Coronary artery (tissue), 2 donors: ENCODE data around the gene CGB8.

Experiments
- DNase-seq: peaks from one replicate; pipeline ENCODE4 v3.0.0-alpha.2; 2017; ENCODE audit warnings: low spot score
- H3K27ac ChIP-seq, 2 donors: fragments of 200-600 bp; sonication (generic); one replicate each; pipeline ENCODE4 v1.5.1; 2016 to 2019
- H3K4me3 ChIP-seq: fragments of 200-600 bp; sonication (generic); 2 replicates; pipeline ENCODE4 v1.5.1; 2016; ENCODE audit warnings: mild to moderate bottlenecking, moderate library complexity
- TF ChIP-seq, protein P1 (sequence below): fragments of 200-600 bp; sonication (generic); IDR thresholded peaks from one replicate; pipeline ENCODE4 v1.5.1; 2019; ENCODE audit warnings: antibody characterized with exemption

Gene CGB8

DNA sequence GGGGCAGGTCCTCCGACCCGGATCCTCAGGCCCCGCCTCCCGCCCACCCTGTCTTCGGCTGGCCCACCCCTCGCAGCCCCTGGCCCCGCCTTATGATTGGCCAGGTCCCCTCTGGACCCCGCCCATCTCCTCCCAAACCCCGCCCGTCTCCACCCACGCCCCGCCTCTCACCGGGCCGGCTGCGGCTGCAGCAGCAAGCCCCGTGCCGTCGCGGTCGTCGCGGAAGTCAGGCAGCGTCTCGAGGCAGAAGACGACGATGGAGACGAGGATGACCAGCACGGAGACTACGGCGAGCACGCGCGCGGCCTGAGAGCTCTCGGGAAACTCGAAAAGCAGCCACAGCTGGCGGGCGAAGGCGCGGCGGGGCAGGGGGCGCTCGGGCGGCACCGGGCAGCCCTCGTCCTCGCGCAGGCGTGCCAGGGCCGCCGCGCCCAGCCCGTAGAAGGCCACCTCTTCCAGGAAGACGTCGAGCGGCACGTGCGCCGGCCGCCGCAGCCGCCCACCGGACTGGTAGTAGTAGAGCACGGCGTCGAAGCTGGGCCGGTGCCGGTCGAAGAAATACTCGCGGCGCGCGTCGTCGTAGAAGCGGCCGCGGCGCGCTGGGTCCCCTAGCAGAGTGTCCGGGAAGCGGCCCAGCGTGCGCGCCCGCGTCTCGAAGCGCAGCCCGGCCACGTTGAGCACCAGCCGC, 23.1 kb upstream of the CGB8 start:
- Histone ChIP-seq H3K4me3 (peak overlapping the region; percentile 17), H3K27ac (no peak overlapping the region)
- no peak for DNase-seq

DNA sequence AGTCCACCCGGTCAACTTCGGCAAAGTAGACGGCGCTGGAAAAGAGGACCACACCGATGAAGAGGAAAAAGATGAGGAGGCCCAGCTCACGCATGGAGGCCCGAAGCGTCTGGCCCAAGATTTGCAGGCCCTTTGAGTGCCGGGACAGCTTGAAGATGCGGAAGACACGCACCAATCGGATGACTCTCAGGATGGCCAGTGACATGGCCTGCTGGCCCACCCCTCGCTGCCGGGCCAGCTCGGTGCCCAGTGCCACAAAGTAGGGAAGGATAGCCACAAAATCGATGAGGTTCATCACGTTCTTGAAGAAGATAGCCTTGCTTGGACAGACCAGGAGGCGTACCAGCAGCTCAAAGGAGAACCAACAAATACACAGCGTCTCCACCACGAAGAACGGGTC, 21.5 kb upstream of the CGB8 start:
- no peak overlapping the region for H3K4me3 ChIP-seq
- TF ChIP-seq, protein P1, sequence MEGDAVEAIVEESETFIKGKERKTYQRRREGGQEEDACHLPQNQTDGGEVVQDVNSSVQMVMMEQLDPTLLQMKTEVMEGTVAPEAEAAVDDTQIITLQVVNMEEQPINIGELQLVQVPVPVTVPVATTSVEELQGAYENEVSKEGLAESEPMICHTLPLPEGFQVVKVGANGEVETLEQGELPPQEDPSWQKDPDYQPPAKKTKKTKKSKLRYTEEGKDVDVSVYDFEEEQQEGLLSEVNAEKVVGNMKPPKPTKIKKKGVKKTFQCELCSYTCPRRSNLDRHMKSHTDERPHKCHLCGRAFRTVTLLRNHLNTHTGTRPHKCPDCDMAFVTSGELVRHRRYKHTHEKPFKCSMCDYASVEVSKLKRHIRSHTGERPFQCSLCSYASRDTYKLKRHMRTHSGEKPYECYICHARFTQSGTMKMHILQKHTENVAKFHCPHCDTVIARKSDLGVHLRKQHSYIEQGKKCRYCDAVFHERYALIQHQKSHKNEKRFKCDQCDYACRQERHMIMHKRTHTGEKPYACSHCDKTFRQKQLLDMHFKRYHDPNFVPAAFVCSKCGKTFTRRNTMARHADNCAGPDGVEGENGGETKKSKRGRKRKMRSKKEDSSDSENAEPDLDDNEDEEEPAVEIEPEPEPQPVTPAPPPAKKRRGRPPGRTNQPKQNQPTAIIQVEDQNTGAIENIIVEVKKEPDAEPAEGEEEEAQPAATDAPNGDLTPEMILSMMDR, result no peak
- no peak overlapping the region for H3K27ac ChIP-seq
- no peak for DNase-seq

More for the DNA sequence above, 23.1 kb upstream of the CGB8 start:
- TF ChIP-seq, protein P1, result no peak

DNA sequence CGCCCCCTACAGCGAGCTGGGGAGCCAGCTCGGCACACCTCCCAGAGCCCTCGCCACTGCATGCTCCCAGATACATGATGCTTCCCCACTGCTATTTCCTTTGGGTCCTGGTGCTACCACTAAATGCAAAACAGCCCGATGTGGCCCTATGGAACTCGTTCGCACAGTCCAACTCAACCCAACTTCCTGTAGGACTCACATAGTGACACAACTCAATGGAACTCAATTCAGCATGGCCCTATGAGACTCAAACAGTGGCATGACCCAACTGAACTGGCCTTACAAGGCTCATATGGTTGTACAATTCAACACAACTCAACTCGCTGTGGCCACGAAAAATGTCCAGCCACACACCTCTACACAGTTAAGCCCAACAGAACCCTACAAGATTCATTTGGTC, 20.1 kb upstream of the CGB8 start:
- Histone ChIP-seq H3K27ac (no peak overlapping the region), H3K4me3 (no peak overlapping the region)
- DNase-seq, result no peak
- TF ChIP-seq, protein P1, result no peak

DNA sequence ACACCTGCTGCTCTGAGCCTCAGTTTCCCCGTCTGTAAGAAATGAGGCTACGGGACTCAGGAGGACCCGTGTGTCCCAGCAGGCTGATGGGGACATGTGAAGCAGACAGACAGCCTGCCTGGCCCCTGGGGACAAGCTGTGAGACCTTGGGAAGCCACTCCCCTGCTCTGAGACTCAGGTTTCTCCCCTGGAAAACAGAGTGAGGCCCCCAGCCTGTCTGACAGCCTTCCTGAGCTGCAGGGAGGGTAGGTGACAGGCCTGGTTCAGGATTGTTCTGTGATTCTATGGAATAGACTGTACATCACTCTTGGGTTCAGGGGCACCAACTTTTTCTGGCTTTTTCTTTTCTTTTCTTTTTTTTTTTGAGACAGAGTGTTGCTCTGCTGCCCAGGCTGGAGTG, 18.6 kb upstream of the CGB8 start:
- Histone ChIP-seq H3K27ac (no peak overlapping the region), H3K4me3 (no peak overlapping the region)
- TF ChIP-seq, protein P1, result no peak
- DNase-seq, result no peak

DNA sequence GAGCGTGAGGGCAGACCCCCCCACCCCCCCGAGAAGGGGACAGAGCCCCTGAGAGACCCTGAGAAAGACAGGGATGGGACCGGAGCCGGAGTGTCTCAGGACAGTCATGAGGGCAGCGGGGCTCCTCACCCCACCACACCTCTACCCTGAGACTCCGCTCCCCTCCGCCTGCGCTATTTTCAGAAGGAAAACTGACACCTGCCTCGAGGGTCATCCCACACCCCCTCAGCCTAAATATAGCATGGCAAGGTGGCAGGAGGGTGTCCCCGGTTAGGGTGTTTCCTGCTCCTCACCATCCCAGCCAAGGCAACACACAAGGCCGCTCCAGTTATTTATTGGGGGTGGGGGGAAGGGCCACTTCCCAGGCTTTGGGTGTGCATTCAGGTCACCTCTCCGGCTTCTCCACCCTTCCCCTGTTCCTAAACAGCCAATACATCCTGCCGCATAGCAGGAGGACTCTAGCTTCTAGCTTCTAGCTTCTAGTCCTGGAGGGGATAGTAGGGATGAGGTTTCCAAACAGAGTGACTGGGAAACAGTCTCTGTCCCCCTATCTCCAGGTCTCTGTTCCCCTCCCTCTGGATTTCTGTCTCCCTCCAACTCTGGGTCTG, 17.1 kb upstream of the CGB8 start:
- no peak overlapping the region for H3K4me3 ChIP-seq
- TF ChIP-seq, protein P1, result no peak
- no peak overlapping the region for H3K27ac ChIP-seq
- no peak for DNase-seq

DNA sequence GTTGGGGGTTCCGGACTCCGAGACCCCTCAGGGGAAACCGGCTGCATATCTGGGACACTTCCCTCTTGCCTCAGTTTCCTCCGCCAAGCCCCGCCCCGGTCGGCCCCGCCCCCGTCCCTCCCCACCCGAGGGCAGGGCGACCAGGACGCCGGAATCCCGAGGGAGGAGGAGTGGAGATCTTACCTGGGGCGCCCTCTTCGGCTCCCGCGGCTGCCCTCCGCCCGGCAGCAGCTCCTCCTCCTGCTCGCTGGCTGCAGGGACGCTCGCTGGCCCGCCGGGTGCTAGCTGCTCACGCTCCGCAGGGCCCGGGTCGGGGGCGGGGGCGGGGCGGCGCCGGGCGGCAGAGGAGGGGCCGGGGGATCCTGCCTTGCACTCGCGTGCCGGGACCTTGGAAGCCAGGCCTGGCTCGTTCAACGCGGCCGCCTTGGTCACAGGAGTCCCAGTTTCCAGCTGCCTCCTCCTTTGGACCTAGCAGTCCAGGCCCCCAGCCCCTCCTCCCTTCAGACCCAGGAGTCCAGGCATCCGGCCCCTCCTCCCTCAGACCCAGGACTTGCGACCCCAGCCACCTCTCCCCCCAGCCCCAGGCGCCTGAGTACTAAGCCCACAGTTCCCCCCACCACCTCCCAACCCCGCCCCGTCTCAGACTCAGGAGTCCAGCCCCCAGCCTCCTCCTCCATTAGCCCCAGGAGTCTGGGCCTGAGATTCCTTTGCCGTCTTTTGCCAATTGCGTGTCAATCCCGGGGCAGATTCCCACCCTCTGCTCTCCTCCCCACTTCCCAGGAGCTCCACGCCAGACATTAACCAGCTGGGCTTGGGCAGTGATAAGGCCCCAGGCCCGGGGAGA, 16.1 kb upstream of the CGB8 start, which contains the start of gene NTF4:
Gene NTF4 (minus strand): TSS at position 51 of the 844 bp plus-strand sequence. CDS start 2,821 bp downstream, outside the sequence.
- no peak within 1 kb of the TSS for H3K27ac ChIP-seq
- TF ChIP-seq, protein P1, result no peak
- DNase-seq, result no peak
- H3K4me3 ChIP-seq, result peak within 1 kb of the TSS; percentile 55
